SK-N-SH (cell line): Measurements from ENCODE around the gene PIP4K2C. TPM values are rescaled to one million over a fixed set of nuclear protein-coding genes. Genes with fewer than 3 reads are reported as not detected.

Experiments used
- CTCF ChIA-PET: fragments of 300-600, 350-600 bp; formaldehyde crosslinking; extraction: SDS; loops from one replicate; lab custom pipeline; 2021; lab: Yijun Ruan, JAX
- POLR2A ChIA-PET: fragments of 350-600 bp; sonication (Branson Sonifier 250); formaldehyde crosslinking; extraction: SDS; loops from one replicate; lab custom pipeline; 2020; ENCODE audit warnings: antibody characterized with exemption, inconsistent platforms; lab: Yijun Ruan, JAX
- DNase-seq: peaks from one replicate; pipeline ENCODE4 v3.0.0; 2012
- H2AFZ ChIP-seq: fragments of 200-600 bp; sonication (generic); 2 replicates; pipeline ENCODE4 v1.8.1; 2016; ENCODE audit warnings: antibody characterized with exemption, mild to moderate bottlenecking, low read depth
- H3F3A ChIP-seq: fragments of 200-600 bp; sonication (generic); replicated peaks from 2 replicates; pipeline ENCODE3; 2016; ENCODE audit warnings: antibody characterized with exemption, mild to moderate bottlenecking; ENCODE audit not compliant: insufficient read depth
- H3K27ac ChIP-seq, 2 experiments: fragments of 200-500 bp in 1 of 2; fragments of 200-600 bp in 1 of 2; sonication (Bioruptor generic) in 1 of 2; sonication (generic), shearing (Covaris generic) in 1 of 2; 2 replicates each; pipeline versions ENCODE4 v1.5.1 to v1.6.1; 2014 to 2016; ENCODE audit warnings: low read depth in 2 of 2, inconsistent platforms in 1 of 2, low read length in 1 of 2, mild to moderate bottlenecking in 1 of 2, mixed read lengths in 1 of 2
- H3K27me3 ChIP-seq: fragments of 200-600 bp; sonication (generic), shearing (Covaris generic); 2 replicates; pipeline ENCODE4 v1.6.1; 2016; ENCODE audit warnings: mixed run types; ENCODE audit not compliant: insufficient read depth
- H3K36me3 ChIP-seq, 2 experiments: fragments of 200-500 bp in 1 of 2; fragments of 200-600 bp in 1 of 2; sonication (Bioruptor generic) in 1 of 2; sonication (generic) in 1 of 2; replicated peaks in 1 of 2; 2 replicates each; pipeline versions ENCODE3 to v1.5.1; 2014 to 2016; ENCODE audit warnings: low read length in 1 of 2, mild to moderate bottlenecking in 1 of 2; ENCODE audit not compliant: insufficient read depth in 2 of 2, control insufficient read depth in 1 of 2
- H3K4me1 ChIP-seq, 2 experiments: fragments of 200-500 bp in 1 of 2; fragments of 200-600 bp in 1 of 2; sonication (Bioruptor generic) in 1 of 2; sonication (generic), shearing (Covaris generic) in 1 of 2; 2 replicates each; pipeline versions ENCODE4 v1.5.1 to v1.6.1; 2014 to 2016; ENCODE audit warnings: low read depth in 1 of 2, low read length in 1 of 2, mixed run types in 1 of 2; ENCODE audit not compliant: insufficient read depth in 2 of 2, control insufficient read depth in 1 of 2
- H3K4me2 ChIP-seq: fragments of 200-600 bp; sonication (generic), shearing (Covaris generic); 2 replicates; pipeline ENCODE4 v1.6.1; 2017; ENCODE audit warnings: mixed run types
- H3K4me3 ChIP-seq, 2 experiments: fragments of 200-500 bp in 1 of 2; fragments of 200-600 bp in 1 of 2; sonication (Bioruptor generic) in 1 of 2; sonication (generic), shearing (Covaris generic) in 1 of 2; 2 replicates each; pipeline versions ENCODE4 v1.5.1 to v1.8.1; 2014 to 2016; ENCODE audit warnings: low read depth in 2 of 2, inconsistent platforms in 1 of 2, low read length in 1 of 2, mild to moderate bottlenecking in 1 of 2, mixed read lengths in 1 of 2, moderate library complexity in 1 of 2
- H3K79me2 ChIP-seq: fragments of 200-600 bp; sonication (generic); 2 replicates; pipeline ENCODE4 v1.8.1; 2017; ENCODE audit warnings: mild to moderate bottlenecking; ENCODE audit not compliant: insufficient read depth
- H3K9ac ChIP-seq: fragments of 200-600 bp; sonication (generic); 2 replicates; pipeline ENCODE4 v1.6.1; 2017; ENCODE audit warnings: mixed run types
- H3K9me2 ChIP-seq: fragments of 200-600 bp; sonication (generic); 2 replicates; pipeline ENCODE4 v1.6.1; 2017; ENCODE audit warnings: mixed run types
- H3K9me3 ChIP-seq: fragments of 200-600 bp; sonication (generic); 2 replicates; pipeline ENCODE4 v1.6.1; 2017; ENCODE audit warnings: mixed run types, mild to moderate bottlenecking, moderate library complexity
- H4K20me1 ChIP-seq: fragments of 200-600 bp; sonication (generic); 2 replicates; pipeline ENCODE4 v1.6.1; 2017; ENCODE audit warnings: mild to moderate bottlenecking, mixed run types; ENCODE audit not compliant: insufficient read depth
- CHD2 ChIP-seq: fragments of 150-350 bp; IDR thresholded peaks from 2 replicates; pipeline ENCODE4 v1.6.1; 2018; ENCODE audit warnings: low read length; ENCODE audit not compliant: partially characterized antibody
- CTCF ChIP-seq: fragments of 200-600 bp; sonication (generic); IDR thresholded peaks from 2 replicates; pipeline ENCODE4 v1.6.1; 2017; ENCODE audit warnings: antibody characterized with exemption, mild to moderate bottlenecking, moderate library complexity
- EP300 ChIP-seq, 2 experiments: IDR thresholded peaks; 2 replicates each; pipeline versions ENCODE4 v1.4.0 to v1.6.1; 2012; ENCODE audit warnings: borderline replicate concordance in 1 of 2, low read depth in 1 of 2, low read length in 1 of 2
- FOXJ3 ChIP-seq: sonication (generic); formaldehyde crosslinking; IDR thresholded peaks from 2 replicates; pipeline ENCODE4 v1.5.1; 2020; ENCODE audit warnings: mild to moderate bottlenecking, missing genetic modification reagents
- GABPA ChIP-seq: IDR thresholded peaks from 2 replicates; pipeline ENCODE4 v1.4.0; 2012; ENCODE audit warnings: low read depth, mild to moderate bottlenecking
- IRF3 ChIP-seq: fragments of 150-350 bp; IDR thresholded peaks from 2 replicates; pipeline ENCODE4 v1.6.1; 2016; ENCODE audit warnings: mild to moderate bottlenecking, low read depth, low read length
- MEF2A ChIP-seq: IDR thresholded peaks from 2 replicates; pipeline ENCODE4 v1.4.0; 2012; ENCODE audit warnings: low read depth, borderline replicate concordance
- MXI1 ChIP-seq: IDR thresholded peaks from 2 replicates; pipeline ENCODE4 v1.6.1; 2012; ENCODE audit warnings: mild to moderate bottlenecking, low read depth, low read length, improper control_type of control experiment
- NFIC ChIP-seq: IDR thresholded peaks from 2 replicates; pipeline ENCODE4 v1.4.0; 2012; ENCODE audit warnings: borderline replicate concordance
- NRF1 ChIP-seq: IDR thresholded peaks from 2 replicates; pipeline ENCODE4 v1.6.1; 2012; ENCODE audit warnings: low read depth, mild to moderate bottlenecking, low read length
- POLR2AphosphoS5 ChIP-seq: IDR thresholded peaks from 2 replicates; pipeline ENCODE4 v1.6.1; 2012; ENCODE audit warnings: low read depth, low read length
- RCOR1 ChIP-seq: fragments of 150-350 bp; IDR thresholded peaks from 2 replicates; pipeline ENCODE4 v1.6.1; 2017; ENCODE audit warnings: antibody characterized with exemption, low read length
- RFX5 ChIP-seq: IDR thresholded peaks from 2 replicates; pipeline ENCODE4 v1.6.1; 2012; ENCODE audit warnings: mild to moderate bottlenecking, improper control_type of control experiment, low read length
- TCF12 ChIP-seq: IDR thresholded peaks from 2 replicates; pipeline ENCODE4 v1.4.0; 2012
- ZBTB33 ChIP-seq: IDR thresholded peaks from 2 replicates; pipeline ENCODE4 v1.4.0; 2012; ENCODE audit warnings: low read depth, borderline replicate concordance
- WGBS: methylation state at CpG from one replicate; pipeline ENCODE4 v1.1.6; 2017; ENCODE audit warnings: low lambda C conversion rate; 5-methylcytosine and 5-hydroxymethylcytosine counted together
- polyA plus RNA-seq, 3 experiments: library from polyadenylated mRNA; depleted of rRNA; stranded (reverse); fragments of >200 nt; gene quantifications; 2 replicates each; pipeline ENCODE4 v1.2.3, GENCODE V29; 2012

PIP4K2C gene
- polyA plus RNA-seq, 1 of the 3 experiments (the other 2 are of a cell fraction), result 34.2 TPM

GRCh38 chr12:57609101-57609780 lies 18.2 kb downstream of the PIP4K2C start:
- Histone ChIP-seq H3K9ac (no peak overlapping the region), H3K9me2 (no peaks in the 10 kb centered on the region), H3K36me3 (peaks cover 0 to 35% of the 10 kb centered on the region in 2 experiments), H3K4me1 (peaks cover 6 to 38% of the 10 kb centered on the region in 2 experiments; a peak in 3 of 4 replicates), H3K4me2 (no peak overlapping the region), H3F3A (peaks cover 6% of the 10 kb centered on the region), H3K27me3 (no peaks in the 10 kb centered on the region), H4K20me1 (no peaks in the 10 kb centered on the region), H3K79me2 (peaks cover 6% of the 10 kb centered on the region; the same call in 1 of the 2 replicates), H3K27ac (no peak overlapping the region; a peak in 1 of 4 replicates), H3K9me3 (no peaks in the 10 kb centered on the region), H3K4me3 (no peak overlapping the region), H2AFZ (no peak overlapping the region)
- TF ChIP-seq IRF3, result no peak
- no peak for TF ChIP-seq NFIC
- no peak for TF ChIP-seq GABPA
- TF ChIP-seq CTCF, result no peak
- no peak for TF ChIP-seq EP300 (IDR thresholded peaks at IDR 0.05; ENCODE audit: borderline replicate concordance in 1 of 2, low read depth in 1 of 2, low read length in 1 of 2)
- TF ChIP-seq FOXJ3 (CRISPR knock-in tag), result no peak
- no peak for TF ChIP-seq CHD2
- 90% methylated on average over 19 of the region's 19 CpGs for WGBS
- CTCF ChIA-PET, result interaction anchor here (0.9 to 7.6 kb wide), 4 partner anchors 11 to 26 kb away, joined by 3 to 65 read pairs (median 7); no protein-coding TSS in a partner anchor
- POLR2A ChIA-PET, result no interaction called here
- DNase-seq, result no peak

DNA sequence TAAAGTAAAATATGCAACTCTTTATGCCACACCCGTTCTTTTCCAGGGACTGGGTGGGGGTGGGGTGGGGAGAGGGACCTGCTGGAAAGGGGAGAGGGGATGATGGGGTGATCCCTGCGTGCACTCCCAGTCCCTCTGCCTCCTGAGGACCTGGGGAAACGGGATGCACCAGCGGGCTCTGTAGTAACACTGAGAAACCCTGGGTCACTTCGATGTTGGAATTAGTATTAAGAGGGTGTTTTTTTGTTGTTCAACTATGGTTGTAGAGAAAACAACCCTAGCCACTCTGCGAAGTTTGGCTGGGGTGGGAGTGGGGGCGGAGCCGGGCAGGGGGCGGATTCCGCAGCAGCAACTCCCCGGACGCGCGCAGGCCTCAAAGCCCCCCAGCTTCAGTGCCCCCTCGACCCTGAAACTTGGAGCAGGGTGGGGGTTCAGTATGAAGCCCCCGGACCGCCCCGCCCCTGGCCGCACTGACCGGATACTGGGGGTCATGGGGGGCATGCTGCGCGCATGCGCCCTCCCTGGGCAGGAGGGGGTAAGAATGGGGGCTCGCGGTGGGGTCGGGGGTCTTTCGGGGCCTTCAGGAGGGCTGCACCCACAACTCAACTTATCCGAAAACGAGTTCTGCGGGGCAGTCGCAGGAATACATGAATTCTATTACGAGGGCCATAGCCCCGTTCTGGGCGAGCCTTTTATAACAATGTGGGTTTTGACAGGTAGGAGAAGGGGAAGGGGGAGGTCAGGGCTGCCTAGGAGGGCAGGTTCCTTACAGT lies 19.0 kb downstream of the PIP4K2C start:
- Histone ChIP-seq H3K27ac (peak overlapping the region in 1 of 2 experiments; percentile 86; a peak in 1 of 4 replicates), H3K4me2 (no peak overlapping the region), H3K9ac (no peak overlapping the region), H3K9me3 (no peaks in the 10 kb centered on the region), H3K4me1 (peaks cover 5 to 38% of the 10 kb centered on the region in 2 experiments; a peak in 3 of 4 replicates), H3K79me2 (peaks cover 5% of the 10 kb centered on the region; the same call in 1 of the 2 replicates), H3K4me3 (peak overlapping the region in 1 of 2 experiments; percentile 51; a peak in 1 of 4 replicates), H3K36me3 (peaks cover 0 to 42% of the 10 kb centered on the region in 2 experiments), H4K20me1 (no peaks in the 10 kb centered on the region), H3K9me2 (no peaks in the 10 kb centered on the region), H3F3A (peaks cover 6% of the 10 kb centered on the region), H3K27me3 (no peaks in the 10 kb centered on the region), H2AFZ (no peak overlapping the region)
- ChIA-PET POLR2A (interaction anchor here (2.0 to 2.7 kb wide), 2 partner anchors 19 to 89 kb away, joined by 6 to 21 read pairs; partner anchors contain the start of genes DDIT3 and PIP4K2C), CTCF (interaction anchor here (0.7 to 7.6 kb wide), 4 partner anchors 10 to 116 kb away, joined by 3 to 90 read pairs (median 38); no protein-coding TSS in a partner anchor)
- WGBS, result 72% methylated on average over 28 of the region's 34 CpGs
- peak; percentile 72 for DNase-seq
- no peak for TF ChIP-seq RFX5
- TF ChIP-seq MEF2A, result no peak
- no peak for TF ChIP-seq NRF1
- no peak for TF ChIP-seq GABPA
- no peak for TF ChIP-seq POLR2AphosphoS5
- no peak for TF ChIP-seq IRF3
- no peak for TF ChIP-seq ZBTB33
- no peak for TF ChIP-seq NFIC
- TF ChIP-seq RCOR1, result no peak
- no peak for TF ChIP-seq TCF12
- TF ChIP-seq MXI1, result no peak
- TF ChIP-seq EP300 (IDR thresholded peaks at IDR 0.05; ENCODE audit: borderline replicate concordance in 1 of 2, low read depth in 1 of 2, low read length in 1 of 2), result no peak
